Fibroblast of the aortic adventitia (primary cell): ENCODE results near the gene KIF9. TPM values are rescaled to one million over a fixed set of nuclear protein-coding genes. Genes with fewer than 3 reads are reported as not detected.
A peak's percentile ranks its signal among the peaks of the same experiment; 100 is the strongest.
"Not testable (repeated sequence)": the region's sequence is repeated elsewhere in the genome, so short reads cannot be mapped to it uniquely, and the experiment has no call there.

Experiments
- DNase-seq: peaks from one replicate; pipeline ENCODE4 v3.0.0-alpha.2; 2010; ENCODE audit warnings: low read depth
- H3K4me3 ChIP-seq: 2 replicates; pipeline ENCODE4 v1.5.1; 2011; ENCODE audit warnings: low read depth, mild to moderate bottlenecking, control low read depth, low read length, moderate library complexity
- total RNA-seq: library from RNA; depleted of rRNA; stranded (reverse); fragments of >200 nt; gene quantifications from 2 replicates; pipeline ENCODE4 v1.2.3, GENCODE V29; 2012; ENCODE audit warnings: low replicate concordance
- TF ChIP-seq, protein P1 (sequence below): IDR thresholded peaks from 2 replicates; pipeline ENCODE4 v1.5.1; 2011; ENCODE audit warnings: mild to moderate bottlenecking, low read length, control low read depth, inconsistent platforms; ENCODE audit not compliant: insufficient read depth

The KIF9 gene, protein sequence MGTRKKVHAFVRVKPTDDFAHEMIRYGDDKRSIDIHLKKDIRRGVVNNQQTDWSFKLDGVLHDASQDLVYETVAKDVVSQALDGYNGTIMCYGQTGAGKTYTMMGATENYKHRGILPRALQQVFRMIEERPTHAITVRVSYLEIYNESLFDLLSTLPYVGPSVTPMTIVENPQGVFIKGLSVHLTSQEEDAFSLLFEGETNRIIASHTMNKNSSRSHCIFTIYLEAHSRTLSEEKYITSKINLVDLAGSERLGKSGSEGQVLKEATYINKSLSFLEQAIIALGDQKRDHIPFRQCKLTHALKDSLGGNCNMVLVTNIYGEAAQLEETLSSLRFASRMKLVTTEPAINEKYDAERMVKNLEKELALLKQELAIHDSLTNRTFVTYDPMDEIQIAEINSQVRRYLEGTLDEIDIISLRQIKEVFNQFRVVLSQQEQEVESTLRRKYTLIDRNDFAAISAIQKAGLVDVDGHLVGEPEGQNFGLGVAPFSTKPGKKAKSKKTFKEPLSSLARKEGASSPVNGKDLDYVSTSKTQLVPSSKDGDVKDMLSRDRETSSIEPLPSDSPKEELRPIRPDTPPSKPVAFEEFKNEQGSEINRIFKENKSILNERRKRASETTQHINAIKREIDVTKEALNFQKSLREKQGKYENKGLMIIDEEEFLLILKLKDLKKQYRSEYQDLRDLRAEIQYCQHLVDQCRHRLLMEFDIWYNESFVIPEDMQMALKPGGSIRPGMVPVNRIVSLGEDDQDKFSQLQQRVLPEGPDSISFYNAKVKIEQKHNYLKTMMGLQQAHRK
- 4.5 and 11.0 TPM in 2 replicates for total RNA-seq

DNA sequence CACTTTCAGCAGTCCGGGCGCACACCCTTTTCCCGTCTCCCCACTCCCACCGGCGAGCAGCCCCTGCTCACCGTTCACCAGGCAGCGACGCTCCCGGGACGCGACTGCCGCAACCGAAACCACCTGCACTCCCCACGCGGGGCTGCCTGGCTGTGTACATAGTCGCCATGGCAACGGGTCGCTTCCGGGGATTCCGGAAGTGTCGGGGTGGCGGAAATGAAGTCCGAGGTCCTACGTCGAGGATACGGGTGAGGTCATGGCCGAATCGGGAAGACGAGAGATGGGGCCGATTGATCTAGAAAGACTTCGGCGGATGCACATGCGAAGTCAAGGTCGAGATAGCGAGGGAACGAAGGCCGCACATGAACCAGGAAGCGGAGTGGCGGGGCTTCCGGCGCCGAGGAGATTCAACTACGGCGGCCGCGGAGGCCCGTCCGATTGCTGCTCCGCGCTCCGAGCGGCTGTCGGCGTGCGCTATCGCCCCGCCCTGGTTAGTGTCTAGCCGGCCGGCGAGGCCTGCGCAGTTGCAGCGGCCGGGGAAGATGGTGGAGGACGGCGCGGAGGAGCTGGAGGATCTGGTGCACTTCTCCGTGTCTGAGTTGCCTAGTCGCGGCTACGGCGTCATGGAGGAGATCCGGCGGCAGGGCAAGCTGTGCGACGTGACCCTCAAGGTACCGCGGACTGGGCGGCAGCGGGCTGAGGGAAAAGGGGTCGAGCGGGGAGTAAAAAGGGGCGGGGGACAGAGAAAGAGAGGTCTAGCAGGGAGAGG is at the start of gene KIF9, which contains the start of gene KLHL18:
Gene KIF9 (minus strand): TSS at position 376 of the 769 bp plus-strand sequence. CDS start 5,425 bp downstream, outside the sequence.
Gene KLHL18 (plus strand): TSS at position 521 of the 769 bp plus-strand sequence. CDS start 22 bp downstream, at position 543.
- H3K4me3 ChIP-seq: peak within 1 kb of the TSS; percentile 96
- DNase-seq: peak; percentile 94
- TF ChIP-seq, protein P1, sequence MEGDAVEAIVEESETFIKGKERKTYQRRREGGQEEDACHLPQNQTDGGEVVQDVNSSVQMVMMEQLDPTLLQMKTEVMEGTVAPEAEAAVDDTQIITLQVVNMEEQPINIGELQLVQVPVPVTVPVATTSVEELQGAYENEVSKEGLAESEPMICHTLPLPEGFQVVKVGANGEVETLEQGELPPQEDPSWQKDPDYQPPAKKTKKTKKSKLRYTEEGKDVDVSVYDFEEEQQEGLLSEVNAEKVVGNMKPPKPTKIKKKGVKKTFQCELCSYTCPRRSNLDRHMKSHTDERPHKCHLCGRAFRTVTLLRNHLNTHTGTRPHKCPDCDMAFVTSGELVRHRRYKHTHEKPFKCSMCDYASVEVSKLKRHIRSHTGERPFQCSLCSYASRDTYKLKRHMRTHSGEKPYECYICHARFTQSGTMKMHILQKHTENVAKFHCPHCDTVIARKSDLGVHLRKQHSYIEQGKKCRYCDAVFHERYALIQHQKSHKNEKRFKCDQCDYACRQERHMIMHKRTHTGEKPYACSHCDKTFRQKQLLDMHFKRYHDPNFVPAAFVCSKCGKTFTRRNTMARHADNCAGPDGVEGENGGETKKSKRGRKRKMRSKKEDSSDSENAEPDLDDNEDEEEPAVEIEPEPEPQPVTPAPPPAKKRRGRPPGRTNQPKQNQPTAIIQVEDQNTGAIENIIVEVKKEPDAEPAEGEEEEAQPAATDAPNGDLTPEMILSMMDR: no peak

DNA sequence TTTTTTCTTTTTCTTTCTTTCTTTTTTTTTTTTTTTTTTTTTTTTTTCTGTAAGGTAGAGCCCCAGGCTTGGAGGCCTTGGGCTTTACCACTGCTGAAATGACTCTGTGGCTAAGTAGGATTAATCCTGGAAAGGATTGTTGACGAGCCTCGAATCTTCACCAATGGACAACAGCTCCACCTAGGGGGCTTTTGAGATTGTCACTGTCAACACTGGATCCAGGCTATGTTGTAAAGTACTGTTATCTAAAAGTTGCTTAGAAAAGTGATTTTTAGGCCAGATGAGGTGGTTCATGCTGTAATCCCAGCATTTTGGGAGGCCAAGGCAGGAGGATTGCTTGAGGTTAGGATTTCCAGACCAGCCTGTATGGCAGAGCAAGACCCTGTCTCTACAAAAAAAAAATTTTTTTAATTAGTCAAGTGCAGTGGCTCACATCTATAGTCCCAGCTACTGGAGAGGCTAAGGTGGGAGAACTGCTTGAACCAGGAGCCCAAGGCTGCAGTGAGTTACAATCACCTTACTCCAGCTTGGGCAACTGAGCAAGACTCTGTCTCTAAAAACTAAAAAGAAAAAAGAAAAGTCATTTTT is 41.8 kb upstream of the KIF9 start:
- TF ChIP-seq, protein P1: peak; percentile 77
- no peak overlapping the region for H3K4me3 ChIP-seq
- peak; percentile 88 for DNase-seq

DNA sequence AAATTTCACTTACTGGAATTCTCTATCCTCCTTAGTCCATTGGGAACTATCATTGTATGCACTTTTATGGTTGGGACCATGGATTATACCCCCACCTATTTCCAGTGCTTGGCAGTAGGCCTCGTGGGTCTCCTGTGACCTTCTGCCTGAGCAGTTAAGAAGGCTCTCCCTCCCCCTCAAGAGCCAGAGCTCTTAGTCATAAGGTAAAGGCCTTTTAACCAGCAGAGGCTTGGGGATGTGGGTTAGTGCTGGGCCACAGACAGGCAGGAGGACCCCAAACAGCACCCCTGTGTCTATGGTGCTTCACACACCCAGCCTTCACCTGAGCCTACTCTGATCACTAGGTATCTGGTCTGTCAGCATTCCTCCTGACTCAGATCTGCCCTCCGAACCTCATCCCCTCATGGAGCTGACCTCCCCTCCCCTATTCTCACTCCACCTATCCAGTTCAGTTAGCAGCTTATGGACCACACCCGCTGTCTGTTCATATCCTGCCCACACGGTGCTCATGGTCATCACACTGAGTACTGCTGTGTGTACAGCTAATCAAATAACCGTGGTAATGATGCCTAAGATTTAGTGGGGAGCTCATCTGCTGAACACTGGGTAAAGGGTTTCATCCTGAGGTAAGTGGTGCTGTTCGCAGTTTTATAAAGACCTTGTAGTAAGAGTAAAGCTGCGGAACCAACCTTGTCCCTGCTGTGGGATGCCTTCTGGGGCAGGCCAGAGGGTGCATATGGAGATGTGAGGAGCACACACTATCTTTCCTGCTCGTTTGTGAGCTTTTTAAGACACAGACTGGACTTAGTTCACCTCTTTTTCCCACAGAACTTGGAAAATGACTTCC is 41.1 kb upstream of the KIF9 start:
- no peak overlapping the region for H3K4me3 ChIP-seq
- no peak for DNase-seq
- TF ChIP-seq, protein P1: no peak

GRCh38 chr3:47319956-47320355 is 37.4 kb upstream of the KIF9 start:
- TF ChIP-seq, protein P1: no peak
- no peak for DNase-seq
- H3K4me3 ChIP-seq: no peak overlapping the region

- H3K4me3 ChIP-seq: no peak overlapping the region
- TF ChIP-seq, protein P1: no peak
- DNase-seq: peak; percentile 16
Observed at GRCh38 chr3:47318916-47319315, 36.3 kb upstream of the KIF9 start.

DNA sequence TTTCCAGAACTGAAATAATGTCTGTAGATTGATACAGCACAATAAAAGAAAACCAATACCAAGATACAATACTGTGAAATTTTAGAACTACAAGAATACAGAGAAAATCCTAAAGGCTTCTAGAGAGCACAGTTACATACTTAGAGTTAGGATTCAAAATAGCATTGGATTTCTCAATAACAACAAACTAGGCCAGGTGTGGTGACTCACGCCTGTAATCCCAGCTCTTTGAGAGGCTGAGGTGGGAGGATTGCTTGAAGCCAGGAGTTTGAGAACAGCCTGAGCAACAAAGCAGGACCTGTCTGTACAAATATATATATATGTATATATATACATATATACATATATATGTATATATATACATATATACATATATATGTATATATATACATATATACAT is 33.6 kb upstream of the KIF9 start:
- not testable (repeated sequence) for H3K4me3 ChIP-seq, DNase-seq
